Right ventricle myocardium superior (tissue), 1 donor: ENCODE data around the gene PLSCR1. TPM values are rescaled to one million over a fixed set of nuclear protein-coding genes. Genes with fewer than 3 reads are reported as not detected.
"Not testable (repeated sequence)": the region's sequence is repeated elsewhere in the genome, so short reads cannot be mapped to it uniquely, and the experiment has no call there.

ENCODE experiments used
- ATAC-seq: fragments of 200-7000 bp; cut with Tn5 transposase; one replicate; pipeline ENCODE4 v1.9.1; 2020; ENCODE audit warnings: mild to moderate bottlenecking; ENCODE audit not compliant: poor library complexity
- DNase-seq: peaks from one replicate; pipeline ENCODE4 v3.0.0-alpha.2; 2020
- intact Hi-C: fragments of 100-400 bp; cut with DNase I; formaldehyde crosslinking; loops from one replicate; pipeline ENCODE4 v1.11.2; 2022
- total RNA-seq: library from RNA; stranded (reverse); fragmentation: NEBNext Ultra II Directional; extraction: Animal tissue kit (Norgen Biotek cat#: 25700); gene quantifications from one replicate; pipeline ENCODE4 v1.2.1, GENCODE V29; 2021
- donor health status: DM: no; HTN: yes; CAD: no; lungs with severe emphysema.

Gene PLSCR1
- total RNA-seq, 1 donor from 2014 or later: 26.0 TPM

- ATAC-seq, DNase-seq, intact Hi-C loops: not testable (repeated sequence)
Observed at GRCh38 chr3:146522174-146523158, 21.9 kb downstream of the PLSCR1 start.

GRCh38 chr3:146521394-146521793 is 23.0 kb downstream of the PLSCR1 start:
- DNase-seq (no peak), ATAC-seq (no peak)
- intact Hi-C loops: no loop called here

GRCh38 chr3:146519810-146520209 is 24.6 kb downstream of the PLSCR1 start:
- DNase-seq (no peak), ATAC-seq (no peak)
- intact Hi-C loops: no loop called here

GRCh38 chr3:146517684-146518435 is 26.5 kb downstream of the PLSCR1 start:
- DNase-seq: no peak
- peak; percentile 93 for ATAC-seq
- intact Hi-C loops: no loop called here

- DNase-seq: no peak
- intact Hi-C loops: no loop called here
- no peak for ATAC-seq
Observed at GRCh38 chr3:146513386-146514051, 30.9 kb downstream of the PLSCR1 start.

- DNase-seq (no peak), ATAC-seq (no peak)
- intact Hi-C loops: no loop called here
Observed at GRCh38 chr3:146511402-146512134, 32.8 kb downstream of the PLSCR1 start.

GRCh38 chr3:146507331-146508120 is 36.9 kb downstream of the PLSCR1 start:
- no peak for ATAC-seq
- intact Hi-C loops: no loop called here

GRCh38 chr3:146505516-146505915 is 38.9 kb downstream of the PLSCR1 start:
- intact Hi-C loops: no loop called here
- ATAC-seq (no peak), DNase-seq (no peak)

More at GRCh38 chr3:146507331-146508120, 36.9 kb downstream of the PLSCR1 start:
- no peak for DNase-seq

GRCh38 chr3:146504498-146505197 is 39.8 kb downstream of the PLSCR1 start:
- ATAC-seq (no peak), DNase-seq (no peak)
- intact Hi-C loops: no loop called here

- ATAC-seq: no peak
- no peak for DNase-seq
- intact Hi-C loops: no loop called here
Observed at GRCh38 chr3:146503461-146504202, 40.8 kb downstream of the PLSCR1 start.

GRCh38 chr3:146502887-146503460 is 41.4 kb downstream of the PLSCR1 start:
- no peak for DNase-seq
- ATAC-seq: no peak
- intact Hi-C loops: no loop called here

GRCh38 chr3:146501752-146502151 is 42.7 kb downstream of the PLSCR1 start:
- no peak for ATAC-seq
- no peak for DNase-seq
- intact Hi-C loops: no loop called here

- ATAC-seq (no peak), DNase-seq (no peak)
- intact Hi-C loops: no loop called here
Observed at GRCh38 chr3:146499701-146500100, 44.7 kb downstream of the PLSCR1 start.

GRCh38 chr3:146498002-146498736 is 46.2 kb downstream of the PLSCR1 start:
- DNase-seq (no peak), ATAC-seq (no peak)
- intact Hi-C loops: no loop called here

GRCh38 chr3:146497145-146497843 is 47.1 kb downstream of the PLSCR1 start:
- ATAC-seq, DNase-seq, intact Hi-C loops: not testable (repeated sequence)
